WTC11 (cell line): ENCODE measurements around the gene NELFA. TPM values are rescaled to one million over a fixed set of nuclear protein-coding genes. Genes with fewer than 3 reads are reported as not detected.

Experiments
- ATAC-seq: fragments of 200-7000 bp; cut with Tn5 transposase; 2 replicates; pipeline ENCODE4 v1.10.0; 2021; ENCODE audit warnings: mild to moderate bottlenecking, moderate library complexity
- CTCF ChIA-PET: fragments of 300-600 bp; sonication (Branson Sonifier 250); formaldehyde crosslinking; loops from one replicate; lab custom pipeline; 2021; ENCODE audit warnings: antibody characterized with exemption; lab: Charles Lee
- POLR2A ChIA-PET: fragments of 350-600 bp; sonication (Branson Sonifier 250); formaldehyde crosslinking; loops from one replicate; lab custom pipeline; 2021; ENCODE audit warnings: antibody characterized with exemption; lab: Charles Lee
- DNase-seq: peaks from one replicate; pipeline ENCODE4 v3.0.0; 2021; ENCODE audit warnings: low spot score
- H3K27ac Mint-ChIP-seq: 2 replicates; pipeline ENCODE4 v1.8.0; 2021; ENCODE audit warnings: mixed read lengths
- H3K27me3 Mint-ChIP-seq: 2 replicates; pipeline ENCODE4 v1.8.0; 2021; ENCODE audit warnings: low read depth, mild to moderate bottlenecking, moderate library complexity, mixed read lengths
- H3K36me3 Mint-ChIP-seq: 2 replicates; pipeline ENCODE4 v1.8.0; 2021; ENCODE audit warnings: mixed read lengths
- H3K4me1 Mint-ChIP-seq: 2 replicates; pipeline ENCODE4 v1.8.0; 2022; ENCODE audit warnings: mixed read lengths
- H3K4me3 Mint-ChIP-seq: 2 replicates; pipeline ENCODE4 v1.8.0; 2021; ENCODE audit warnings: mild to moderate bottlenecking, moderate library complexity, mixed read lengths
- H3K9me3 Mint-ChIP-seq: 2 replicates; pipeline ENCODE4 v1.8.0; 2021; ENCODE audit warnings: mixed read lengths
- ARID4B ChIP-seq: sonication (generic); formaldehyde crosslinking; IDR thresholded peaks from 2 replicates; pipeline ENCODE4 v1.8.0; 2023; ENCODE audit warnings: missing genetic modification reagents, mild to moderate bottlenecking, borderline replicate concordance
- EMX1 ChIP-seq: fragments of 250-450 bp; sonication (Bioruptor Pico); IDR thresholded peaks from 2 replicates; pipeline ENCODE4 v1.8.0; 2021; ENCODE audit warnings: mild to moderate bottlenecking
- FOXJ3 ChIP-seq: sonication (generic); formaldehyde crosslinking; IDR thresholded peaks from 2 replicates; pipeline ENCODE4 v1.9.0; 2021; ENCODE audit warnings: missing genetic modification reagents, mild to moderate bottlenecking, borderline replicate concordance
- GTF2I ChIP-seq: fragments of 250-450 bp; sonication (Bioruptor Pico); conservative IDR thresholded peaks from 2 replicates; pipeline ENCODE4 v1.4.0; 2021; ENCODE audit warnings: mild to moderate bottlenecking
- JAZF1 ChIP-seq: fragments of 250-450 bp; sonication (Bioruptor Pico); IDR thresholded peaks from 2 replicates; pipeline ENCODE4 v1.9.0; 2021; ENCODE audit warnings: moderate library complexity, mild to moderate bottlenecking, inconsistent platforms
- JUN ChIP-seq: sonication (generic); formaldehyde crosslinking; IDR thresholded peaks from 2 replicates; pipeline ENCODE4 v1.8.0; 2023; ENCODE audit warnings: mild to moderate bottlenecking, missing genetic modification reagents
- NFE2L1 ChIP-seq: sonication (generic); formaldehyde crosslinking; IDR thresholded peaks from 2 replicates; pipeline ENCODE4 v1.8.1; 2023; ENCODE audit warnings: missing genetic modification reagents
- NR3C1 ChIP-seq: sonication (generic); formaldehyde crosslinking; conservative IDR thresholded peaks from 2 replicates; pipeline ENCODE4 v1.8.1; 2023; ENCODE audit warnings: low read depth, mild to moderate bottlenecking, missing genetic modification reagents
- SMAD3 ChIP-seq: sonication (generic); formaldehyde crosslinking; IDR thresholded peaks from 2 replicates; pipeline ENCODE4 v1.8.0; 2022; ENCODE audit warnings: missing genetic modification reagents, mild to moderate bottlenecking, borderline replicate concordance
- TEAD1 ChIP-seq: sonication (generic); formaldehyde crosslinking; IDR thresholded peaks from 2 replicates; pipeline ENCODE4 v1.8.0; 2022; ENCODE audit warnings: mild to moderate bottlenecking, missing genetic modification reagents
- ZNF138 ChIP-seq: sonication (generic); formaldehyde crosslinking; conservative IDR thresholded peaks from 2 replicates; pipeline ENCODE4 v1.8.1; 2022; ENCODE audit warnings: mild to moderate bottlenecking, moderate library complexity, missing genetic modification reagents
- ZNF263 ChIP-seq: sonication (generic); formaldehyde crosslinking; IDR thresholded peaks from 2 replicates; pipeline ENCODE4 v1.8.1; 2022; ENCODE audit warnings: low read depth, mild to moderate bottlenecking, moderate library complexity, missing genetic modification reagents
- ZNF416 ChIP-seq: fragments of 250-450 bp; sonication (Bioruptor Pico); IDR thresholded peaks from 2 replicates; pipeline ENCODE4 v1.9.0; 2021; ENCODE audit warnings: mild to moderate bottlenecking, inconsistent platforms
- total RNA-seq: library from RNA; stranded (reverse); gene quantifications from 3 replicates; pipeline ENCODE4 v1.2.3, GENCODE V29; 2021
- TF ChIP-seq, protein P1 (sequence below): fragments of 200-600 bp; IDR thresholded peaks from 2 replicates; pipeline ENCODE4 v1.8.0; 2022; ENCODE audit warnings: antibody characterized with exemption
- TF ChIP-seq, protein P2 (sequence below): sonication (generic); formaldehyde crosslinking; IDR thresholded peaks from 2 replicates; pipeline ENCODE4 v1.8.1; 2022; ENCODE audit warnings: mild to moderate bottlenecking, moderate library complexity, missing genetic modification reagents

Gene NELFA
- total RNA-seq, 1 experiment from 2014 or later = 72.6 TPM

DNA sequence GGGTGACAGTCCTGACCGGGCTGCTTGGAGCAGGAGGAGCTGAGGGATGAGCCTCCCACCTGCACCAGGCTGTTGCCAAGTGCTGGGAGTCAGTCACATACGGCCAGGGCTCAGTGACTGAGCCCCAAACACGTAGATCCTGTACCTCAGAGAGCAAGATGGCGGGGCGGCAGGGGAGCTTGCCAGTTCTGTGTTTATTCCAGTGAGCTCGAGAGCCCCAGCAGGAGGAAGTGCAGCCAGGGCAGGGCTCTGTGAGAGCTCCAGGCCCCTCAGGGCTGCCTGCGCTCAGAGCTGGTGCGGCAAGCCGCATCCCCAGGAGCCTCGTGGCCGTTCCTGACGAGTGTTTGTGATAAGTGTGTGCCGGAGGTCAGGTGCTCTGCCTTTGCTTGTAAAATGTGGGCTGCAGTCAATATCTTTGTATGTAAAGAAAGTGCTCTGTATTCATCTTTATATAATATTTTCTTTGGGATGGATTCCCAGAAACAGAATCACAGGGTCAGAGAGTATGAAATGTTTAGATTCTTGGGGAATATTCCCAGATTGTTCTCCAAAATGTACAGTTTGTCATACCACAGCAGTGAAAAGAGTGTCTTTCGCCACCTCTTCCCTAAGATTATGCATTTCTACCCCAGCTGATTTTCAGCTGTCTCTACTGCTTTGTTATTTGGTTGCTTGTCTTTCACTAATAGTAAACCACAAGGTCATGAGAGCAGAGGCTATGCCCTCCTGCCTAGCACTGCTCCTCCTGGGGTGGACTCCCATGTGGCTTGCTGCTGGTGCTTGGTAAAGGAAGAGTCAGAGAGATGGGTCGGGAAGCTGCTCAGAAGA, 50.3 kb downstream of the NELFA start (continued):
- no peak for TF ChIP-seq SMAD3 (CRISPR knock-in tag)
- TF ChIP-seq NR3C1 (CRISPR knock-in tag) = no peak
- TF ChIP-seq, all 79 proteins: peak for 0

DNA sequence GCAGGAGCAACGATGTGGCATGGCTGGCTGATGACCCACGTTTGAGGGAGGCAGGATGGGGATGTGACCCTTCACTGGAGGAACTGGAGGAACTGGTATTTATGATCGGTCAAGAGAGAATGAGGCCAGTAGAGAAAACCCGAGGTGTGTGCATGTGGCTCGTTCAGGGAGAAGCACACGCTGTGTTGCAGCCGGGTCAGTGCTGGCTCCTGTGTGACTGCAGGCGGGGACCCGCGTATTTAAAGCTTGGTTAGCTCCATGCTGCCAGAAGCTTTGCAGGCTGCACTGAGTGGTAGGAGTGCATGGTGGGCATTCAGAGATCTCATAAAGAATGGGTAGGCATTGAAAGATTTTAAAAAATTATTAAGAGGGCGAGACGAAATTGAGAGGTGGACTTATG, 52.1 kb downstream of the NELFA start:
- DNase-seq (no peak), ATAC-seq (no peak)
- Mint-ChIP-seq H3K4me1 (no peaks in the 10 kb centered on the region), H3K9me3 (no peaks in the 10 kb centered on the region), H3K27me3 (no peaks in the 10 kb centered on the region), H3K27ac (peak overlapping the region; percentile 68), H3K4me3 (no peak overlapping the region), H3K36me3 (peaks cover 63% of the 10 kb centered on the region)
- no peak for TF ChIP-seq ZNF138 (CRISPR knock-in tag)
- TF ChIP-seq, protein P1, sequence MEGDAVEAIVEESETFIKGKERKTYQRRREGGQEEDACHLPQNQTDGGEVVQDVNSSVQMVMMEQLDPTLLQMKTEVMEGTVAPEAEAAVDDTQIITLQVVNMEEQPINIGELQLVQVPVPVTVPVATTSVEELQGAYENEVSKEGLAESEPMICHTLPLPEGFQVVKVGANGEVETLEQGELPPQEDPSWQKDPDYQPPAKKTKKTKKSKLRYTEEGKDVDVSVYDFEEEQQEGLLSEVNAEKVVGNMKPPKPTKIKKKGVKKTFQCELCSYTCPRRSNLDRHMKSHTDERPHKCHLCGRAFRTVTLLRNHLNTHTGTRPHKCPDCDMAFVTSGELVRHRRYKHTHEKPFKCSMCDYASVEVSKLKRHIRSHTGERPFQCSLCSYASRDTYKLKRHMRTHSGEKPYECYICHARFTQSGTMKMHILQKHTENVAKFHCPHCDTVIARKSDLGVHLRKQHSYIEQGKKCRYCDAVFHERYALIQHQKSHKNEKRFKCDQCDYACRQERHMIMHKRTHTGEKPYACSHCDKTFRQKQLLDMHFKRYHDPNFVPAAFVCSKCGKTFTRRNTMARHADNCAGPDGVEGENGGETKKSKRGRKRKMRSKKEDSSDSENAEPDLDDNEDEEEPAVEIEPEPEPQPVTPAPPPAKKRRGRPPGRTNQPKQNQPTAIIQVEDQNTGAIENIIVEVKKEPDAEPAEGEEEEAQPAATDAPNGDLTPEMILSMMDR = no peak
- TF ChIP-seq JUN (CRISPR knock-in tag) = no peak
- no peak for TF ChIP-seq JAZF1 (CRISPR knock-in tag)
- TF ChIP-seq EMX1 = no peak
- TF ChIP-seq NFE2L1 (CRISPR knock-in tag) = no peak
- no peak for TF ChIP-seq TEAD1 (CRISPR knock-in tag)
- TF ChIP-seq NR3C1 (CRISPR knock-in tag) = no peak
- TF ChIP-seq ARID4B (CRISPR knock-in tag) = no peak
- no peak for TF ChIP-seq GTF2I (CRISPR knock-in tag)
- TF ChIP-seq, protein P2, sequence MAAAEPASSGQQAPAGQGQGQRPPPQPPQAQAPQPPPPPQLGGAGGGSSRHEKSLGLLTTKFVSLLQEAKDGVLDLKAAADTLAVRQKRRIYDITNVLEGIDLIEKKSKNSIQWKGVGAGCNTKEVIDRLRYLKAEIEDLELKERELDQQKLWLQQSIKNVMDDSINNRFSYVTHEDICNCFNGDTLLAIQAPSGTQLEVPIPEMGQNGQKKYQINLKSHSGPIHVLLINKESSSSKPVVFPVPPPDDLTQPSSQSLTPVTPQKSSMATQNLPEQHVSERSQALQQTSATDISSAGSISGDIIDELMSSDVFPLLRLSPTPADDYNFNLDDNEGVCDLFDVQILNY (CRISPR knock-in tag) = no peak
- TF ChIP-seq ZNF416 (CRISPR knock-in tag) = no peak
- no peak for TF ChIP-seq FOXJ3 (CRISPR knock-in tag)
- ChIA-PET CTCF (no interaction called here), POLR2A (no interaction called here)

- no peak overlapping the region for H3K4me3 Mint-ChIP-seq
- no peak overlapping the region for H3K27ac Mint-ChIP-seq
- no peaks in the 10 kb centered on the region for H3K4me1 Mint-ChIP-seq
- TF ChIP-seq ARID4B (CRISPR knock-in tag) (no peak), ZNF263 (no peak)
- ChIA-PET CTCF (no interaction called here), POLR2A (no interaction called here)
- ATAC-seq = no peak
- no peaks in the 10 kb centered on the region for H3K27me3 Mint-ChIP-seq
- DNase-seq = no peak
- peaks cover 42% of the 10 kb centered on the region for H3K36me3 Mint-ChIP-seq
- H3K9me3 Mint-ChIP-seq = no peaks in the 10 kb centered on the region
Observed at GRCh38 chr4:1953335-1953734, 55.4 kb downstream of the NELFA start.
